Endometrium (tissue), 2 donors: ENCODE results near the gene ARL1.
"Not testable (repeated sequence)": the region's sequence is repeated elsewhere in the genome, so short reads cannot be mapped to it uniquely, and the experiment has no call there.

Experiments
- FAIRE-seq: peaks from 2 replicates; lab custom pipeline; 2012; peaks lifted over from hg19 to GRCh38; lab: Jason Lieb, UNC
- donor health status: control.
- donor health status: control.

Gene ARL1

DNA sequence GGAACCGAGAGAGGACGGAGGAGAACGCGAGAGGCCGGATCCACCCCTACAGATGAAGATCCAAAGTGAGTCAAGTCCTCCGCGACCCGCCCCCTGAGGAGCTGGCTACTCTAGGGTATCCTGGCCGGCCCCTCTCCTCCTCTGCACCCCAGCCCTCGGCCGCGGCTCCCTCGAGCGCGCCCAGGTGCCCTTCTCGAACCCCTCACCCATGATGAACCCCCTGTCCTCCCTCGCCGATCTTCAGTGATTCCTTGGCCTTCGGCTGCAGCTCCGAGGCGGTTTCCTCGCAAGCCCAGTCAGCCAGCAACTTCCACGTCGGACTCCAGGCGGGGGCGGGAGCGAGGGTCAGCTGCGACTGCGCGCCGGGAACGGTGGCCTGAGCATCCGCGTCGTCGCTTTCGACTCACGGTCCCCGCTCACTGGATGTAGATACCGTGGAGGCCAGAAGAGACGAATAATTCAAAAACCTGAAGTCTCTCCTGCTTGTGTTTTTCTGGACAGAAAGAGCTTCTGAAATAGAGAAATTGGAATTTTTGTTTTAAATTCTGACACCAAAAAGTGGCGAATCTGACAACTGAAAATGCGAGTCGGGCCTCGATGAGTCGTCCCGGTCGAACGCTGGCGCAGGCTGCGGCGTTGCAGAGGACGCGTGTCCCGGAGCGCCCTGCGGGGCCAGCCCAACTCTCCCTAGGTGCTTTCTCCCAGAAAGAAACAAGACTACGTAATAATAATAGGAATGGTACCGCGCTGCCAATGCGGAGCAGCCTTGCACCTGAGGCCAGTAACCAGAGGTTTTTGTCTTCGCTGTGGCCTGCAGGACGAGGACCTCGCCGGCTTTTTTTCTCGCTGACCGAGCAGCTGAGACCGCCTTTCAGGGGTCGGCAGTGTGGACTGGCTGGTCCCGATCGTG lies at the start of gene ARL1:
Gene ARL1, minus strand, starts transcription at position 337 of the 910 bp plus-strand sequence. Its CDS starts 127 bp downstream, at position 210.
- FAIRE-seq = no peak

DNA sequence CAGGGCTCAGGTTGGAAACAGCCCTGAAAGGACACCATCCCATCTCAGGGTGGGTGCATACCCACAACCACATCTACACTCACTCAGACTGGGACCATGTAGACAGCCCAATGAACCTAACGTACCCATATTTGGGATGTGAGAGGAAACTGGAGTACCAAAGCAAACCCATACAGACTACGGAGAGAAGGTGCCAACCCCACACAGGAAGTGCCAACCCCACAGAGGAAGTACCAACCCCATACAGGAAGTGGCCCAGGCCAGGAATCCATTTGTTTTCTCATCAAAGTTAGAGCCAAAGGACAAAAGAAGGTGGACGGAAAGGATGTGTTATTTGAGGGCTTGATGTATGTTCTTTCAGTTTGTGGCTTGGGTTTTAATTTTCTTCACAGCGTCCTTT lies 48.1 kb upstream of the ARL1 start:
- FAIRE-seq = no peak

DNA sequence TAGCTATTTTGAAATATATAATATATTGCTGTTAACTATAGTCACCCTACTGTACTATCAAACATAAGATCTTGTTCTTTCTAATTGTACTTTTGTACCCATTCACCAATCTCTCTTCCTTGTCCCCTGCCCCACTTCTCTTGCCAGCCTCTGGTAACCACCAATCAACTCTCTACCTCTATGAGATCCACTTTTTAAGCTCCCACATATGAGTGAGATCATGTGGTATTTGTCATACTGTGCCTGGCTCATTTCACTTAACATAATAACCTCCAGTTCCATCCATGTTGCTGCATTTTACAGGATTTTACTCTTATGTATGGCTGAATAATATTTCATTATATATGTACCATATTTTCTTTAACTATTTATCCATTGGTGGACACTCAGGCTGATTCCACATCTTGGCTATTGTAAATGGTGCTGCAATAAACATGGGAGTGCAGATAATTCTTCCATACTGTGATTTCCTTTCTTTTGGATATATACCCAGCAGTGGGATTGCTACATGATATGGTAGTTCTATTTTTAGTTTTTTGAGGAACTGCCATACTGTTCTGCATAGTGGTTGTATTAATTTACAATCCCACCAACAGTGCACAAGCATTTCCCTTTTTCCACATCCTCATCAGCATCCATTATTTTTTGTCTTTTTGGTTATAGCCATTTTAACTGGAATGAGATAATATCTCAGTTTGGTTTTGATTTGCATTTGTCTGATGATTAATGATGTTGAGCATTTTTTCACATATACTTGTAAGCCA lies 34.1 kb upstream of the ARL1 start:
- FAIRE-seq = peak; percentile 41

DNA sequence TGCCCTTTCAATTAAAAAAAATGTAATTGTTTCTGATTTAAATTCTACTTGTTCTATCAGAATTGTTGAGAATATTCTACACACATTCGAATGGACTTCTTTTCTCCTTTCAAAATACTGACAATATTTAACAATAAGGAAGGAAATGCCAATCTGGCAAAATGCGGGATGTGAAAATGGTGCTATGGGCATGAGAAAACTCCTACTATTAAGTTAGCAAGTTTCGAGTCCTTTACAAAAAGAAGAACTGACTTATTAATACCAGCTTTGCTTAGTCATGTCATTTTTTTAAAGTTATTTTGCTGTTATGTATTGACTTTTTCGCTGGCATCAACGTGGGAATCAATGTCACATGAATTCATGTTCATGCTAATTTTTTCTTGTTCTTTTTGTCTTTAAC lies 31.7 kb upstream of the ARL1 start:
- FAIRE-seq = no peak

DNA sequence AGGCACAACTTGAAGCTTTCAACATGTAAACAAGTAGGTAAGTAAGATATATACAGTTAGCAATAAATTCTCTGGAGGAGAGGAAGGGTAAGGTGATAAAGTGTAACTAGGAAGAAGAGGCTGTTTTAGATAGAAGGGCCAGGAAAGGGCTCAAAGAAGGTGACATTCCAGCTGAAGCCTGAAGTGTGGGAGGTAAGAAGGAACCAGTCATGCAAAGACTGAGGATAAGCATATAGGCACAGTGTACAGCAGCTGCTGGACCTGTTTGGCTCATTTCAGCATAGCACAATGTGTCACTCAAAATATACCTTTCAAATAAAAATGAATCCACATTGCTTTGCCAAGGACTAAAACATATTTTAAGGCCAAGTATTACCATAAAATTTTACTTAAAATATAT lies 28.6 kb upstream of the ARL1 start:
- no peak for FAIRE-seq

DNA sequence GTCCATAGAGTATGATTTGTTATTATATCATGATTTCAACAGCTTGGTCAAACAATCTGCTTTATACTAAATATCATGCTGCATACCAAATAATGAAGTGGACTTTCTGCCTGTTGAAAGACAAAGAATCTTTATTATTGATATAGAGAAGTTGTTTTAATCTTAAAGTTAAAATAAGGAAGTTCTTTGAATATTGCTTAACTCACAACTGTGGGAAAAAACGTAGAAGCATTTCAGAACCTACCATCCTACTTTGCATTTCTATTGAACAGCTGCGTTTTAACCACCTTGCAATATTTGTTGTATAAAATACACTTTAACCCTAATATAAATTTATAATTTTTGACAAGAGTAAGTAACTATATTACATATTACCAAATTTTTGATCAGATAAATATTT lies 22.9 kb upstream of the ARL1 start:
- no peak for FAIRE-seq

DNA sequence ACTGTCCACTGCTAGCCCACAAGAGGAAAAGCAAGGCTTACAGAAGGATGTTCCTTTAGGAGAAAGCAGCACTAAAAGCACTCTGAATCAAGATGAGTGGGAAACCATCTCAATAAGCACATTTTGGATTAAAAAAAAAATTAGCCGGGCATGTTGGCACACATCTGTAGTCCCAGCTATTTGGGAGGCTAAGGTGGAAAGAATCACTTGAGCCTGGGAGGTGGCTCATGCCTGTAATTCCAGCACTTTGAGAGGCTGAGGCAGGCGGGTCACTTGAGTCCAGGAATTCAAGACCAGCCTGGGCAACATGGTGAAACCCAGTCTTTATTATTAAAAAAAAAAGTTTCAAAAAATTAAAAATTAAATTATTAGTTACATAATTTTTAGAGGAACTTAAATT lies 17.0 kb upstream of the ARL1 start:
- FAIRE-seq = no peak

DNA sequence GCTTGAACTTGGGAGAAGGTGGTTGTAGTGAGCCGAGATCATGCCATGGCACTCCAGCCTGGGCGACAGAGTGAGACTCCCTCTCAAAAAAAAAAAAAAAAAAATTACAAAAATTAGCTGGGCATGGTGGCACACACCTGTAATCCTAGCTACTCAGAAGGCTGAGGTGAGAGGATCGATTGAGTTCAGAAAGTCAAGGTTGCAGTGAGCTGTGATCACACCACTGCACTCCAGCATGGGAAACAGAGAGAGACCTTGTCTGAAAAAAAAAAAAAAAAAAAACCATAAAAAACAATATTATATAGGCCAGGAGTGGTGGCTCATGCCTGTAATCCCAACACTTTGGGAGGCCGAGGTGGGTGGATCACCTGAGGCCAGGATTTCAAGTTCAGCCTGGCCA lies 14.5 kb upstream of the ARL1 start:
- FAIRE-seq = not testable (repeated sequence)

DNA sequence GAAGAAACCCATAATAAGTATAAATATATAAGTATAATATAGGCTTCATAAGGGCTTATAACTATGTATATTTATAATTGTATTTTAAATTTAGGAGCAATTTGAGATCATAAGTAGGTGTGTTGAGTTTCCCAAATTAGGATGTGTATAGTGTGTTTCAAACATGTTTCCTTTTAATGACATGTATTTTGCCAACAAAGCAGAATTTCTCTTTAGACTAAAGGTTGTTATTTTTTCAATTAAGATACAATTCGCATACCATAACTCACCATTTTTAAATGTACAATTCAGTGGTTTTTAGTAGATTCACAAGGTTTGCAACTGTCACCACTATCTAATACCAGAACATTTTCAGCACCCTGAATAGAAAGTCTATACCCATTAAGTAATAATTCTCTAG lies 7.7 kb upstream of the ARL1 start:
- peak; percentile 12 for FAIRE-seq

DNA sequence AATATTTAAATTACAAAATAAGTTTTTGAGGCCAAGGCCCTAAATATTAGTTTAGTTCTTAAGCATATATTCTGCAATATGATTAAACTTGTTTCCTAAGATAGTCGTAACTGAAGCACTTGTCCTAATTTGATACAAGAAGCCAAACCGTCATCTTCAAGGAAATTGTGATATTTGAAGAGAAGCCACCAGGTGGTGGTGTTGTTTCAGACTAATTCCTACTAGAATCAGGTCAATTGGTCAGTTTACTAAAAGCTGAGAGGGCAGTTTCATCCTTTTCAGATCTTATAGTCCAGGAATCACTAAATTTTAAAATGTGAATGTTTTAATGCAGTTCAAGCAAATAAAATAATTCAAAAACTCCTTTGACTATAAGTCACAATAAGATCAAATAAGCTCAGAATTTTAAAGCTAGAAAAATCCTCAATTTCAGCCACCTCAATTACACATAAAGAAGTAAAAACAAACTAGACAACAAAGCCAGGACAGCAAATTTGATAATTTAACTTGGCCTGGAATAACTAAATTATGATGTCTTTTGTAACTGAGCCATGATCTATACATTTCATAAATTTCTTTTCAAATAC lies 7.1 kb upstream of the ARL1 start:
- FAIRE-seq = peak; percentile 92

DNA sequence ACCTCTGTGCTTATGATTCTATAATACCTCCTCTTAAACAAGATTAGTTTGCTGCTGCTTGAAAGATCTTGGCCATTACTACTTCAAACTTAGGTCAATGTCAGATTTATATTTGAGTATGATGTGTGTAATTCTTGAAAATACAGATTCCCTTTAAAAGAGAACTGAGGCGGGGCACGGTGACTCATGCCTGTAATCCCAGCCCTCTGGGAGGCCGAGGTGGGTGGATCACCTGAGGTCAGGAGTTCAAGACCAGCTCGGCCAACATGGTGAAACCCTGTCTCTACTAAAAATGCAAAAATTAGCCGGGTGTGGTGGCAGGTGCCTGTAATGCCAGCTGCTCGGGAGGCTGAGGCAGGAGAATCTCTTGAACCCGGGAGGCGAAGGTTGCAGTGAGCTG lies 2.6 kb upstream of the ARL1 start:
- not testable (repeated sequence) for FAIRE-seq

DNA sequence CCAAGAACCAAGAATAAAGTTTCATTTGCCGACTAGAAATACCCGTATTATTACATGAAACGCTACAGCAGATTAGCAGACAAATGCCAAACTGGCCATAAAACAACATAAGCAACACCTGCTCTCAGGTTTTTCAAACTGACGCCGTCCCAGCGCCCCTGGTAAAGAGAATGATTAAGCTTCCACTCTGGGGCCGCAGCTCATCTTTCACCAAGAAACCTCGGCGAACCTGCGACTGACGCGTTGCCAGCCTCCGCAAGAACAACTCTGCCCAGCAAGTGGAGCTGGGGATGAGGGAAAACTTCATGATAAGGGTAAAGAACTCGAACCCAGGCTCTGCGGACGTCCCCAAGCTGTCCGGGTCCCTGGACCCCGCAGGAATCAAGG lies 530 bp downstream of the ARL1 start:
- FAIRE-seq = no peak

DNA sequence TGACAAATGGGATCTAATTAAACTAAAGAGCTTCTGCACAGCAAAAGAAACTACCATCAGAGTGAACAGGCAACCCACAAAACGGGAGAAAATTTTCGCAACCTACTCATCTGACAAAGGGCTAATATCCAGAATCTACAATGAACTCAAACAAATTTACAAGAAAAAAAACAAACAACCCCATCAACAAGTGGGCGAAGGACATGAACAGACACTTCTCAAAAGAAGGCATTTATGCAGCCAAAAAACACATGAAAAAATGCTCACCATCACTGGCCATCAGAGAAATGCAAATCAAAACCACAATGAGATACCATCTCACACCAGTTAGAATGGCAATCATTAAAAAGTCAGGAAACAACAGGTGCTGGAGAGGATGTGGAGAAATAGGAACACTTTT lies 16.4 kb downstream of the ARL1 start:
- not testable (repeated sequence) for FAIRE-seq

DNA sequence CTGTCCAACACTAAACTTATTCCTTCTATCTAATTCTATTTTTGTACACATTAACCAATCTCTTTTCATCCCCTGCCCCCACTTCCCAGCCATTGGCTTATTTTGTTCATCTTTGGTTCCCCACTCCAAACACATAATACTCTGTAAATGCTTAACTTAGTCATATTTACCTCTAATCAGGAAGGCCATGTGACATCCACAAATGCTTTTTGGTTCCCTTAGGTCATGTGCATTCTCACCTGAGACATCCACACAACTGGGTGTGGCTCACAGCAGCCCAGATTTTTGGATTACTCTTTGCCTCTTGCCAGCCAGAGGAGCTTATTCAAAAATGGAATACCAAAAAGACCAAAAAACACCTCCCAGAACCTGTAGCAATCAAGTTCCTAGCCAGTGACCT lies 28.4 kb downstream of the ARL1 start:
- no peak for FAIRE-seq

DNA sequence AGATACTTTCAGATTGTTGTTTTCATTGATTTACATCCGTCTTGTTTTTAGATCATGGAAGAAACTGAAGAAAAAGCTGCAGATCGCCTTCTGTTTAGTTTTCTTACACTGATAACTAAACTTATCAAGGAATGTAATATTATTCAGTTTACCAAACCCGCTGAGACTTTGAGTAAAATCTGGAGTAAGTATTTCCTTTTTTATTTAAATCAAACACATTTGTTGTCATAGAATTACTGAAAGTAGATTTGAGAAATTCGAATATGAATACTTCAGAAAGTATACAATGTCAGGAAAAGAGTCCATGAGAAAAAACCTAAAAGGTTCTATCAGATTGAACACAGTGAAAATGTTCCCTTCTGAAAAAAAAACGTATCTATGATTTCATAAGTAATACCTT lies 32.0 kb downstream of the ARL1 start:
- FAIRE-seq = no peak

DNA sequence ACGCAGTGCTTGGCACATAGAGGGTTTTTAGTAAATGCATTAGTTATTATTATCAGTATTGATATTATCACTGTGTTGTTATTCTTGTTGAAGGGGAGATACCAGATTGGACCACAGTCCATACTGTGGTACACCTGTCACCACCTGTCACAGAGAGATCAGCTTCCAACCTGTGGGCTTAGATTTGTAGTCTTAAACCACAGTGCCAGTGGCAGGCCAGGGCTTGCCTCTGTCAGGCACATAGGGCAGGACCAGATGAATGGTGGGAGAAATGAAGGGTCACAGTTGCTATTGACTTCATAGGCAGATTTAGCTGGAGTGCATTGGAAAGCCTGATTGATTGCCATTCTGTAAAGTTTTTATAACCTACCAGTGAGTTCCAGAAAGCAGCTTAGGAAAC lies 35.1 kb downstream of the ARL1 start:
- FAIRE-seq = no peak

DNA sequence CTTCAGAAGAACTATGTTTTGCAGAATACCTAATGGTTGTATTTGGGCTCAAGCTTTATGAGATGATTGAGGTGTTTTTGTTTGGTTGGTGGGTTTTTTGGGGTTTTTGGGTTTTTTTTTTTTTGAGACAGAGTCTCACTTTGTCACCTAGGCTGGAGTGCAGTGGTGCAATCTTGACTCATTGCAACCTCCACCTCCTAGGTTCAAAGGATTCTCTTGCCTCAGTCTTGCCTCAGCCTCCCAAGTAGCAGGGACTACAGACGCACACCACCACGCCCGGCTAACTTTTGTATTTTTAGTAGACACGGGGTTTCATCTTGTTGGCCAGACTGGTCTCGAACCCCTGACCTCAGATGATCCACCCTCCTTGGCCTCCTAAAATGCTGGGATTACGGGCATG lies 39.6 kb downstream of the ARL1 start:
- FAIRE-seq = no peak

DNA sequence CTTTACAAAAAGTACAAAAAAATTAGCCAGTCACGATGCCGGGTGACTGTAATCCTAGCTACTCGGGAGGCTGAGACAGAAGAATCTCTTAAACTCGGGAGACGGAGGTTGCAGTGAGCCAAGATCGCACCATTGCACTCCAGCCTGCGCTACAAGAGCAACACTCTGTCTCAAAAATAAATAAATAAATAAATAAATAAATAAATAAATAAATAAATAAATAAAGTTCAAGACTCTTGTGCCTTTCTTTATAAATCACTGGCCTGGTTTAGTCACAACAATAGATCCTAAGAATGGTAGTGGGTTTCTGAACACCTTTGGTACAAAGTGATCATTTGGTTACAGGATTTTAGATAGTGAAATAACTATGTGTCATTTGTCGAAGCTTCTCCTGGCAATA lies 46.1 kb downstream of the ARL1 start:
- FAIRE-seq = no peak

DNA sequence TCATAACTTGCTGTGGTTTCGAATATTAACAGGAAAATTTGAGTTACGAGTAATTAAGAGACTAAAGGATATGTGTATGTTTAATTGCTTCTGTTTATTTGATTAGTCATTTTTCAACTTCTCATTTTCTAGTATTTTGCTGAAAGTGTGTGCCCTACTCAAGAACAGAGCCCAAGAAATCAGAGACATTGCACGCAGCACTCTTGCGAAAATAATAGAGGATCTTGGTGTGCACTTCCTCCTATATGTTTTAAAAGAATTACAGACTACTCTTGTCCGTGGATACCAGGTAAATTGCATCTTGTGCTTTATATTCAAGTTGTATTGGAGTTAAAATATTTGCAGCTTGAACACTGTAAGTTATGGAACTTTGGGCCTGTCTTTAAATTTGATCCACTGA lies 50.8 kb downstream of the ARL1 start:
- FAIRE-seq = no peak

DNA sequence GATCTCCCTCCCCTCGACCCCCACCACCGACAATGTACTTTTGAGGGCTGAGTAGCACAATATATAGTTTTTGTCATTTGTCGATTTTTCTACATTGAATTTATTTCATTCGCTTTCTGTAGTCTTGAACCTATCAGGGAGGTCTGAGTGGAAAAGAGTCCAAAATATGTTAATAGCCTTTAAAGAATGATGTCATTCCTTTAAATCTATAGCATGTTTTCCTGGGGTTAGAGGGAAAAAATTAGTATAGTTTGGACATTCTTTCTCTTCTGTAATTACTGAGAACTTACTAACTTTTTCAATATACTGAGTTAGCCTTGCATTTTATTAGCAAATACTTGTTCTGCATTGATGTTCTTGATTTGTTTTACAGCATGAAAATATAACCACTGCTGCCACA lies 55.9 kb downstream of the ARL1 start:
- no peak for FAIRE-seq

DNA sequence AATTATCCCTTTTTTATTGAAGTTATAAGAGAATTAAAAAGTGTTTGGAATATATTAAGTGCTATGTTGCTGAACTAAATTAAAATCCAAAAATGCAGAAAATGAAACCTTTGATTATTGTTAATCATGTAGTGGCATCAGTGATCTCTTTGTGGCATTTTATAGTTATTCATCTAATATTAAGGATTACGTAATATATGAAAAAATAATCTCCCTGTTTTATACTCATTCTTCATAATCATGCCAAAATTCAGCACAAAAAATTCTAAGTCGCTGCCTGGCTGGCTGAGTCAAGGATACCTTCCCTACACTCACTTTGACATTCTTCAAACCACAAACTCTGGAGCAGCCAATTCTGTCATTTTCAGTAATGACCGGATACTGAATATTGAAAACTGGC lies 63.7 kb downstream of the ARL1 start:
- no peak for FAIRE-seq
